HUES6 (cell line): ENCODE results near the gene TBX1.

Source experiments
- H3K27ac ChIP-seq: 2 replicates; pipeline ENCODE4 v1.7.0; 2013; ENCODE audit warnings: low read depth, mild to moderate bottlenecking, low read length, inconsistent platforms
- H3K27me3 ChIP-seq: 2 replicates; pipeline ENCODE4 v1.6.1; 2013; ENCODE audit warnings: low read length; ENCODE audit not compliant: control insufficient read depth, insufficient read depth
- H3K36me3 ChIP-seq: 2 replicates; pipeline ENCODE4 v1.6.1; 2013; ENCODE audit warnings: low read length; ENCODE audit not compliant: control insufficient read depth, insufficient read depth
- H3K4me1 ChIP-seq: 2 replicates; pipeline ENCODE4 v1.6.1; 2013; ENCODE audit warnings: low read length; ENCODE audit not compliant: control insufficient read depth, insufficient read depth
- H3K4me3 ChIP-seq: 2 replicates; pipeline ENCODE4 v1.5.1; 2013; ENCODE audit warnings: low read depth, low read length
- H3K9ac ChIP-seq: one replicate; pipeline ENCODE4 v1.6.1; 2013; ENCODE audit warnings: mild to moderate bottlenecking, low read length
- H3K9me3 ChIP-seq: 2 replicates; pipeline ENCODE4 v1.6.1; 2013; ENCODE audit warnings: low read depth, low read length; ENCODE audit not compliant: control insufficient read depth, insufficient read depth

The TBX1 gene

GRCh38 chr22:19815093-19815822 lies 54.7 kb downstream of the TBX1 start:
- H3K9ac ChIP-seq = no peak overlapping the region
- no peaks in the 10 kb centered on the region for H3K4me1 ChIP-seq
- peaks cover 4% of the 10 kb centered on the region for H3K36me3 ChIP-seq
- no peak overlapping the region for H3K4me3 ChIP-seq
- H3K27me3 ChIP-seq = no peaks in the 10 kb centered on the region
- no peak overlapping the region for H3K27ac ChIP-seq
- H3K9me3 ChIP-seq = no peaks in the 10 kb centered on the region

DNA sequence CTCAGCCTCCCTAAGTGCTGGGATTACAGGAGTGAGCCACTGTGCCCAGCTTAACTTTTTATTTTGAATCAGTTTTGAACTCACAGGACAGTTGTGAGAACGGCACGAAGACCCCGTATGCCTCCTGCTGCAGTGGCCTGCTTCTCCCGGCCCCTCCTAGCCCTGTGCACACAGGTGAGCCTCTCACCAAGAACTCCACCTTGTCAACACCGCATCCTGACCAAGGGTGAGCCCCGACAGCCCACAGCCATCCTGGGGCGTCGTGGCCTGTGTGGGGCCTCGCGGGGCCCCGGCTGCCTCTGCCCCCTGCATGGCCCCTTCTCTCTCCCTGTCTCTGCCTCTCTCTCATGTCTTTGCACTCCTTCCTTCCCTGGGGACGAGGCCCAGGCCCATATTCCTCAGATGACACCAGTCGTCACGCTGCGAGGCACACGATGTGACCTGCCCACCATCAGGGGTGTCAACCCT lies 55.3 kb downstream of the TBX1 start:
- Histone ChIP-seq H3K9ac (no peak overlapping the region), H3K27me3 (no peaks in the 10 kb centered on the region), H3K27ac (no peak overlapping the region), H3K9me3 (no peaks in the 10 kb centered on the region), H3K36me3 (peaks cover 4% of the 10 kb centered on the region), H3K4me3 (no peak overlapping the region), H3K4me1 (no peaks in the 10 kb centered on the region)

GRCh38 chr22:19816372-19817119 lies 56.0 kb downstream of the TBX1 start:
- Histone ChIP-seq H3K4me3 (no peak overlapping the region), H3K9me3 (no peaks in the 10 kb centered on the region), H3K27ac (no peak overlapping the region), H3K36me3 (peaks cover 4% of the 10 kb centered on the region), H3K9ac (no peak overlapping the region), H3K4me1 (no peaks in the 10 kb centered on the region), H3K27me3 (no peaks in the 10 kb centered on the region)
